ENCODE data around the gene FAM227B.
"Not testable (repeated sequence)": the region's sequence is repeated elsewhere in the genome, so short reads cannot be mapped to it uniquely, and the experiment has no call there.

The FAM227B gene

GRCh38 chr15:49606594-49606993, 14.0 kb downstream of the FAM227B start:
- DNase-seq = no peak

DNA sequence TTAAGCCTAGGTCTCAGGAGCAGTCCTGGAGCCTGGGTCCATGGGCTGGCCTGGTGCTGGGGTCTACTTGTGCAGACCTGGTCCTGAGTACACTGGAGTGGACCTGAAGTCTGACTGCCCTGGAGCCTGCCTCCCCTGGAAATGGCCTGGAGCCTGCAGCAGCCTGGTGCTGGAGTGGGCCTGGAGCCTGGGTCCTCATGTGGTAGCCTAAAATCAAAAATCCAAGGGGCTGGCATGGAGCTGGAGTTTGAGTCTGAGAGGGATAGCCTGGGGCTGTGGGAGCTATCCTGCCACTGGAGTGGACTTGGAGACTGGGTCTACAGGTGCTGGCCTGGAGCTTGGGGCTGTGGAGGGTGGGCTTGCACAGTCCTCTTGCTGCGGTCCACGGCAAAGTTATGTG, 15.0 kb downstream of the FAM227B start:
- no peak for DNase-seq

DNA sequence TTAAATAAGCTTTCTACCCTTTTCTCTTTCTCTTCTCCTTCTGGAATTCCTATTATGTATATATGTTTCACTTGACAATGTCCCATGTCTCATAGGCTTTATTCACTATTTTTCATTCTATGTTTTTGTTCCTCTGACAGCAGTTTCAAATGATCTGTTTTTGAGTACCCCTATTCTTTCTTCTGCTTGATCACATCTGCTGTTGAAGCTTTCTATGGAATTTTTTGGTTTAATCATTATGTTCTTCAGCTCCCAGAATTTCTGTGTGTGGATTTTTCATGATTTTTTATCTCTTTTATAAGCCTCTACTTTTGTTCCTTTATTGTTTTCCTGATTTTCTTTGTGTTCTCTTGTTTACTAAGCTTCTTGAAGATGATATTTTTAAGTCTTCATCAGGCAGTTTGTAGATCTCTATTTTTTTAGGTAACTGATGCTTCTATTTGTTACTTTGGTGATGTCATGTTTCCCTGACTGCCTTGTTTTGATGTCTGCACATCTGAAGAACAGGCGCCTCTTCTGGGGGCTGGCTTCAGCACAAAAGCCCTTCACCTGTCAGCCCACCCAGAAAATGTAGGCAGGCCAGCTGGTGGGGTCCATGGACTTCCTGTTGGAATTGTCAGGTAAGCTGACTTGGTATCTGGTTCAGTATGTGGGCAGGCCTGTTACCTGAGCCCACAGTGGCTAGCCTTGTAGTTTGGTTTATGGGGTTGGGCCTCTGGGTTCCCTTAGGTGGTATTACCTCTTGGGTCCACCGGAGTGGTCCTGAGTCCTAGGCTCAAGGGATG, 15.8 kb downstream of the FAM227B start:
- no peak for DNase-seq

- DNase-seq = not testable (repeated sequence)
Observed at GRCh38 chr15:49592829-49593316, 27.7 kb downstream of the FAM227B start.

- no peak for DNase-seq
Observed at GRCh38 chr15:49589030-49589429, 31.6 kb downstream of the FAM227B start.

- no peak for DNase-seq
Observed at GRCh38 chr15:49573421-49573820, 47.2 kb downstream of the FAM227B start.

GRCh38 chr15:49570672-49571071, 49.9 kb downstream of the FAM227B start:
- no peak for DNase-seq

DNA sequence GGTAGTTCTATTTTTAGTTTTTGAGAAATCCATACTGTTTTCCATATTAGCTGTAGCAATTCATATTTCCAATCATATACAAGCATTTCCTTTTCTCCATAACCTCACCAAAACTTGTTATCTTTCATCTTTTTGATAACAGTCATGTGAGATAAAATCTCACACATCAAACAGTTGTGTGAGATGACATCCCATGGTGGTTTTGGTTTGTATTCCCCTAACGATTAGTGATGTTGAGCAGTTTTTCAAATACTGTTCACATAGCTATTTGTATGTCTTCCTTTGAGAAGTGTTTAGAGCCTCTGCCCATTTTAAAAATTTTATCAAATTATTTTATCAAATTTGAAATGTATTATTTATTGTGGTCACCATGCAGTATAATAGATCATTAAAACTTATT, 50.4 kb downstream of the FAM227B start:
- DNase-seq = no peak

DNA sequence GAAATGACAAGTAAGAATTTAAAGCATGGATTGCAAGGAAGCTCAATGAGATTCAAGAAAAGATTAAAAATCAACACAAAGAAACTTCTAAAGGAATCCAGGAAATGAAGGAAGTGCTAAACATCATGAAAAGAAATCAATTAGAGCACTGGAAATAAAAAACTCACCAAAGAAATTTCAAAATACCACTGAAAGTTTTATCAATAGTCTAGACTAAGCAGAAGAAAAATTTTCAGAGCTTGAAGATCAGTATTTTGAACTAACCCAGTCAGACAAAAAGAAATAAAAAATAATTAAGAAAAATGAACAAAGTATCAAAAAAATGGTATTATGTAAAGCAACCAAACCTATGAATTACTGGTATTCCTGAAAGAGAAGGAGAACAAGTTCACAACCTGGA, 60.6 kb downstream of the FAM227B start:
- no peak for DNase-seq

DNA sequence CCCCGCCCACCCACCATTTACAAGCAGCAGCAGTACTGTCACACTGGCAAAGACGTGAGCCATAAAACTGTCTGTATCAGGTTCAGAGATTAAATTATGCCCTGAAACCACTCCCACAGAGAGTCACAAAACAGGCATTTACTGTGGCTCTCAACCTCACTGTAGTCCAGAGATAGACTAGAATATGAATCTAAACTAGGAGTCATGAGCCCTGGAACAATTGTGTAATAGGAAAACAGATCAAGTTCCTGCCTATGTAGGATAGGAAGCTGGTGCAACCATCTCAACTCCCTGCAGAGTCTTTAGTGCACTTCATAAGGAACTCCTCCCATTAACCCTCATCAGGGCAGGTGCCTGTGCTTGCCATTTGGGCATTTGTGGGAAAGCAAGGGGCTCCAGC, 61.7 kb downstream of the FAM227B start:
- DNase-seq = no peak

DNA sequence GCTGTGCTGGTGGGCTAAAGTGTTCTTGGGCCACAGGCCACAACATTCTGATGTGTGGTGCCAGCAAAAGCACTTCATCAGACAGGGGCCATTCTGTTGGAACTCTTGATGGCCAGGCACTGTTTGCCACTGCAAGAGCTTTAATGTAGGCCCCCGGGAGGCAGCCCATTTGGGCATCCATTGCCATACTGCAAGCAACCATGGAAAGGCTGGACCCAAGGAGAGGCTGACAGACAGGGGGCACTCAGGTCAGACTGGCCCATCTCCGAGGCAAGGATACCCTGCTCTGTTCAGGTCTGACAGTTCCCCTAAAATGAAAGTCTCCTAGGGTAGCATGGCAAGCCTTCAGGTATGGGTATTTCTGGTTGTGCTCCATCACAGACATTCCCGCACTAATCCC, 64.2 kb downstream of the FAM227B start:
- no peak for DNase-seq

DNA sequence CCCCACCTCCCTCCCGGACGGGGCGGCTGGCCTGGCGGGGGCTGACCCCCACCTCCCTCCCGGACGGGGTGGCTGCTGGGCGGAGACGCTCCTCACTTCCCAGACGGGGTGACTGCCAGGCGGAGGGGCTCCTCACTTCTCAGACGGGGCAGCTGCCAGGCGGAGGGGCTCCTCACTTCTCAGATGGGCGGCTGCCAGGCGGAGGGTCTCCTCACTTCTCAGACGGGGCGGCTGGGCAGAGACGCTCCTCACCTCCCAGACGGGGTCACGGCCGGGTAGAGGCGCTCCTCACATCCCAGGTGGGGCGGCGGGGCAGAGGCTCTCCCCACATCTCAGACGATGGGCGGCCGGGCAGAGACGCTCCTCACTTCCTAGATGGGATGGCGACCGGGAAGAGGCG, 70.3 kb downstream of the FAM227B start:
- DNase-seq = not testable (repeated sequence)

DNA sequence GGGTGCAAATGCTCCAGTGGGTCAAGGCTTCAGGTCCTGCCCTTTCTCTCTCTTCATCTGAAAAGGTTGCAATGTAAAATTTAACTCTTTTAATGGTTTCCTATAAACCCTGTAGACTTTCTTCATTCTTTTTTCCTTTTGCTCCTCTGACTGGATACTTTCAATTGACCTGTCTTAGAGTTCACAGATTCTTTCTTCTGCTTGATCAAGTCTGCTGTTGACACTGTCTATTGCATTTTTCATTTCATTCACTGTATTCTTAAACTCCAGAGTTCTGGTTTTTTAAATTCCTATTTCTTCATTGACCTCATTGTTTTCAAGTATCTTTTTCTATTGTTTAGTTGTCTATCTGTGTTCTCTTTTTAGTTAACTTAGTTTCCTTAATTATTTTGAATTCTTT, 82.1 kb downstream of the FAM227B start:
- DNase-seq = no peak

GRCh38 chr15:49530092-49530491, 90.5 kb downstream of the FAM227B start:
- DNase-seq = no peak

DNA sequence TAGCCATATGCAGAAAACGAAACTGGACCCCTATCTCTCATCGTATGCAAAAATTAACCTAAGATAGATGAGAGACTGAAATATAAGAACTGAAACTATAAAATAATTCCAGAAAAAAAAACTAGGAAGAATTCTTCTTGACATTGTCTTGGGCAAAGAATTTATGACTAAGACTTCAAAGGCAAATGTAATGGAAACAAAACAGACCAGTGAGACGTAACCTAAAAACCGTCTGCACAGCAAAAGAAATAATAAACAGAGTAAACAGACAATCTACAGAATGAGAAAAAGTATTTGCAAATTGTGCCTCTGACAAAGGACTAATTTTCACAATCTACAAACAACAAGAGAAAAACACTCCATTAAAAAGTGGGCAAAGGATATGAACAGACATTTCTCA, 92.3 kb downstream of the FAM227B start:
- no peak for DNase-seq

DNA sequence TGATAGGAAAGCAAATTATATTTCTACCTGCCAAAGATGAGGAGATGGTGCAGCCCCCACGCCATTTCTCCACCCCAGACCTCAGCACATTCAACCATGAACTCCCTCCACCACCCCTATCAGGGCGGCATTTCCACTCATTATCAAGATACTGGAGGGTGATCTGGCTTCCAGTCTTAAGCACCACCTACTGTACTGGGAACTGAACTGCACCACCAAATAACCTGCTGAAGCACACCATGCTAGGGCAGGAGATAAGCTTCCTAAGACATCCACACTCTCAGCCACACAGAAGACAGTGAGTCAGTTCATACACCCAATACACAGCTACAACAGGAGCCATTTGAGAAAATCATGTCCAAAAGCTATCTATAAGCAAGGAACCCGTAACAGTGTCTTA, 98.8 kb downstream of the FAM227B start:
- DNase-seq = no peak

DNA sequence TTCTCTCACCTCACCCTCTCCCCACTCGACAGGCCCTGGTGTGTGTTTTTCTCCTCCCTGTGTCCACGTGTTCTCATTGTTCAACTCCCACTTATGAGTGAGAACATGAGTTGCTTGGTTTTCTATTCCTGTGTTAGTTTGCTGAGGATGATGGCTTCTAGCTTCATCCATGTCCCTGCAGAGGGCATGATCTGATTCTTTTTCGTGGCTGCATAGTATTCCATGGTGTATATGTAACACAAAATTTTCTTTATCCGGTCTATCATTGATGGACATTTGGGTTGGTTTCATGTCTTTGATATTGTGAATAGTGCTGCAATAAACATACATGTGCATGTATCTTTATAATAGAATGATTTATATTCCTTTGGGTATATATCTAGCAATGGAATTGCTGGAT, 107.9 kb downstream of the FAM227B start:
- DNase-seq = not testable (repeated sequence)

DNA sequence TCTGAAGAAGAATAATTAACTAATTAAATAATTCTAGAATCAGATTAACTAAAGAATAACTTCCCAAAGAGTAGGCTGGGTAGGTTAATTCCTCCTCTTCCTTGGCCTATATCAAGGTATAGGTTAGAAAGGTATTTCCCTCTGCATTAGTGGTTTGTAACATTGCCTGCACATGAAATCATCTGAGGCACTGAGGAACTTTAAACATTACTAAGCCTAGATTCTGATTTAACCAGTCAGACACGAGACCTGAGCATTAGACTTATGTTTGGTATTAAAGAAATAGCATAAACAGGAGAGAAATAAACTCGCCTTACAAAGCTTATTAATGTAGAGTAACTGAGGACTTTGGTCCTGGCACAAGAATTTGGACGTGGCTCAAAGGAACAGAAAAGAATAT, 113.4 kb downstream of the FAM227B start:
- no peak for DNase-seq

DNA sequence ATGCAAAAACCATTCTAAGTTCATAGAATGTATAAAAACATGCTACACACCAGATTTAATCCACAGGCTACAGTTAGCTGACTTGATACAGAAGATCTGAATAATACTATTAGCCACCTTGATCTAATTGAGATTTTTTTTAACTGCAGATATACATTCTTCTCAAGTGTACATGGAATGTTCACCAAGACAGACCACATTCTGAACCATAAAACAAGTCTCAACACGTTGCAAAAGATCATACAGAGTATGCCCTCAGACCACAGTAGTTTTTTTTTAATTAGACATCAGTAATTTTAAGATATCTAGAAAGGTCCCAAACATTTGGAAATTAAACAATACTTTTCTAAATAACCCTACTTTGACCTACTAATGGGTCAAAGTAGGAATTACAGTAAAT, 114.3 kb downstream of the FAM227B start:
- no peak for DNase-seq

GRCh38 chr15:49501586-49501985, 119.0 kb downstream of the FAM227B start:
- no peak for DNase-seq

DNA sequence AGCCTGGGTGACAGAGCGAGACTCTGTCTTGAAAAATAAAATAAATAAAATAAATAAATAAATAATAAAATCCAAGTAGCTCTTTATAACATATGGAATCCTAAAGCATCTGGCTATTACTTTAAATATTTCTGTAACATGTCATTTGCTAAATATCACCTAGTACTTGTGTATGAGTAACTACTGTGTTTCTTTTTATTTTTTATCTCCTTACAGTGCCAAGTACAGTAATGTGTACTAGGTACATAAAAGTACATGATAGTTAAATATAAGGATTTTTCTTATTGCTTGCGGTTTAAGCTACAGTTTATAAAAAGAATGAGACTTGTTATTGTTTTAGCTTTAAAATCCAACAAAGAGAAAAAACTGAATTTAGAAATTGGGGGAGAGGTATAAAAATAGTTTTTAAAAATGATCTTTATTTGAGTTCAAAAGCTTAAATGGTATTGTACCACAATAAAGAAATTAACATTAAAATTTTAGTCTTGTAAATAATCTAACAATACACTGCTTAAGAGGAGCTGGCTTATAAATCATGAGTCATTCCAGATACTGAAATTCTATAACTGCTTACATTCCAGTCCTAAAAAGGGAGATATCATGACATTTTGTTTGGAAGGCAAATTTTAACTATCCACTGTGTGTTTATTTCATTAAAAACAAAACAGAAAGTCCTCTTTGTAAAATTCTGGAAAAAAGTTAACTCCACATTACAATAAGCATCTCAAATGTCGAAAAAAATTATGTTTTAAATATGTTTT, 124.4 kb downstream of the FAM227B start:
- no peak for DNase-seq

GRCh38 chr15:49494842-49495241, 125.8 kb downstream of the FAM227B start:
- no peak for DNase-seq

DNA sequence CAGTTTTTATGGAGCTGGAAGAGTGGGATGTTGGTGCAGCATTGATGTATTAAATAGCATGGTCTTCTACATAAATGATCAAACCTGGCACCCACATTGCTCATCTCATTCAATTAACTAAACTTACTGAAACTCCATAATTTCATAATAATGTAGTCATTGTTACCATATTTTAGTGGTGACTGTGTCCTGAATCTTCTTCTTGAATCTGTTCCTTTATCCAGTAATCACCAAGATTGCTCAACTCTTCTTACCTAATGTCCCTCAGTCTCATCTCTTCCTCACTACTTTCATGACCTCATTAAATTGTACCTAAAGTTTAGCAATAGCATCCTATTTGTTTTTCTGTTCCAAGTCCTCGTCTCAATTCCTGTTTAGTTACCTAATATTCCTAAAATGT, 127.8 kb downstream of the FAM227B start:
- DNase-seq = no peak

- no peak for DNase-seq
Observed at GRCh38 chr15:49492151-49492550, 128.5 kb downstream of the FAM227B start.
